NOMO-1 treated with dmso at 0.1 percent for 144 hours (cell line): ENCODE measurements around the gene KDM3B.
"Not testable (repeated sequence)": the region's sequence is repeated elsewhere in the genome, so short reads cannot be mapped to it uniquely, and the experiment has no call there.

Source experiments
- DNase-seq: peaks from one replicate; lab custom pipeline; 2025; ENCODE audit not compliant: unreplicated experiment; lab: John Stamatoyannopoulos, UW

KDM3B gene

GRCh38 chr5:138352071-138352721 lies at the start of gene KDM3B:
Gene KDM3B (plus strand): TSS chr5:138352685. CDS start chr5:138352796, 111 bp downstream.
- peak; percentile 82 for DNase-seq

DNA sequence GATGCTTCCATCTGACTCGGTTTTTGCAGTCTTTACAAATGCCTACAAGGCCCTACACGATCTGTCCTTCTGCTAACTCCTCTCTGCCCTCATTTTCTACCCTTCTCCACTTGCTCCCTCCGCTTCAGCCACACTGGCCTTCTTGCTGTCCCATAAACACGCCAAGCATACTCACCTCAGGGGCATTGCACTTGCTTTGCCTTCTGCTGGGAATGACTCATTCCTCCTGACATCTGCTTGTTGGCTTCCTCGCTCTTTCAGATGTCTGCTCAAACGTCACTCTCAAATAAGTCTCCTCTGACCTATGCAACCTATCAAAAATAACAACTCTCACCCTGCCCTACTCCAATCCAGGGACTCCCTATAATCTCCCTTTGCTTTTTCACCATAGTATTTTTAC lies 49.1 kb upstream of the KDM3B start:
- DNase-seq, result no peak

- DNase-seq, result no peak
These were observed 46.7 kb upstream of the KDM3B start for GRCh38 chr5:138305797-138306196.

DNA sequence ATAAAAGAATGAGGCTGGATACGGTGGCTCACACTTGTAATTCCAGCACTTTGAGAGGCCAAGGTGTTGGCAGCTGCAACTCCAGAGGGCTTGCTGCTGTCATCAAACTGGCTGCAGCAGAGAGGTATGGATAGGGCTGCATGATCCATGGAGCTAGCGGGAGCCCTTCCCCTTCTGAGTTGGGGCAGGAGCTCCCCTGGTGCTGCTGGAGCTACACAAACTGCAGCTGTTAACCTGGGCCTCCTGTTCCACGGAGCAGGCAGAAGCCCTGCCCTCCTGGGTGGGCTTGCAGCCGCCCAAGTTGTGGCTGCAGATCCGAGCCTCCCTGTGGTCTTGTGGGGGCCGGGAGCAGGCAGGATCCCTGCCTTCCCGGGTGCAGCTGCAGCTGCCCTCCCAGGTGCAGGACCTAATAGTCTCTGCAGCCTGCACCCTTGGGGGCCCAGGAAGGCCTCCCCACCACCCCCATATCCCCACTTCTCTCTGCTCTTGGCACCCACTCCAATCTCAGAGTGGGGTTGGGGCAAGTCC lies 36.7 kb upstream of the KDM3B start:
- no peak for DNase-seq

DNA sequence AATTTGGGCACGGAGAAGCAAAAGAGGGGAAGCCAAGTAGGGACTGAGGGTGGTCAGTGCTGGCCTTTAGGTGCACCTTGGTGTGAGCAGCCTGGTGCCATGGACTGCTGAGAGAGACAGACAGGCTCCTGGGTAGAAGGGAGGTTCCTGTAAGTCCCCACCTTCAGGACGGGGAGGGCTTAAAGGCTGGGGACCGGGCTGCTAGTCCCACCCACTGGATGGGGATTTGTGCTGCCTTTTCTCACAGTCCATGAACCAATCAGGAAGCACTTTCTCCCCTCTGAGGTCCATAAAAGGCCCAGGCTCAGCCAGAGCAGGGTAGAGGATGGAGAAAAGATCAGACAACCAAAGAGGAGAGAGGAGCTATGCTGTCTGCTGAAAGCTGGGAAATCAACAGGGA lies 36.1 kb upstream of the KDM3B start:
- DNase-seq, result no peak

DNA sequence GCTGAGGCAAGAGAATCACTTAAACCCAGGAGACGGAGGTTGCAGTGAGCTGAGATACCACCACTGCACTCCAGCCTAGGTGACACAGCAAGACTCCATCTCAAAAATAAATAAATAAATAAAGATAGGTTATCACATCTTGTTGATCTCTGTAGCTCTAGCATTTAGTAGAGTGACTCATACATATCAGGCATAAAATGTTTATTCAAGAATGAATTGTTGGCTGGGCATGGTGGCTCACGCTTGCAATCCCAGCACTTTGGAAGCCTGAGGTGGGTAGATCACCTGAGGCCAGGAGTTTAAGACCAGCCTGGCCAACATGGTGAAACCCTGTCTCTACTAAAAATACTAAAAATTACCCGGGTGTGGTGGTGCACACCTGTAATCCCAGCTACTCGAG lies 34.3 kb upstream of the KDM3B start:
- not testable (repeated sequence) for DNase-seq

- no peak for DNase-seq
These were observed 21.6 kb upstream of the KDM3B start for GRCh38 chr5:138330813-138331448.

DNA sequence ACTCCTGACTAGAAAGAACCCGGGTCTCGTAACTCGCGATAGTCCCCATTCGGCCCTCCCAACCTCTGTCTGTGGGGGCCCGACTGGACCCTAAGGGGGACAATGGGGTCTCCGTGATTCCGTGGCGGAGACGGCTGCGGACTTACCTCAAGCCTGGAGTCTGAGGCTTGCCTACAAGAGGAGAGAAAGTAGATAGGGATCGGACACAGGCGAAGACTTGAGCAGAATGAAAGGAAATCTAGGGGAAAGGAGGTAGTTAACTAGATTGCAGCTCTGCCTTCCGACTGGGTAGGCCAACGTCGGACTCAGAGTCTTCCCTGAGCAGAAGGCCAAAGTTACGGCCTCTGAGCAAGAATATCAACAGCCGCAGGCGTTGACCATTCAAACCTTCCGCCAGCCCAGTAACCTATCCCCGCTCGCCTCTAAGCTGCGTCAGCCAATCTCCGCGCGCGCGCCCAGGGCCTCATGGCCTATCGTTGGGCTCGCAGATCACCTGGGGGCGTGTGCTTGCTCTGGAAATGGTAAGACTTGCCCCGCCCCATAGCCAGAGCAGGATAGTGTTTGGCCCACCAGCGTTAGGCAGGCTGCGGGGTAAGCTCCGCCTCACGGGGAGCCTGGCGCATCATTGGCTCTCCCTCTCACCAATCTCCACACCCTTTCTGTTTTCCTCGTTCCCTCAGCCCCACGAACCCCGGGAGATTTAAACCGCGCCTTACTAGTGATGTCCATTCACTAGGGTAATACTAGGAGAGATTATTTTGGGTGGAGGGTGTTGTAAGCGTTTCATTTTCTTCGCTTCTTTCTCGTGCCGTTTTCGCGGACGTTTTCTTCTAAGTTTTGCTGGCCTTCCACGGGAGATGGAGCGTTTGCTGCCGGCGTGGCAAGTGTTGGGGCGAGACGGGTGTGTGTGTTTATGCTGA lies 20.8 kb upstream of the KDM3B start, which contains the start of gene CDC25C:
Gene CDC25C (minus strand): TSS at position 356 of the 920 bp plus-strand sequence. CDS start 624 bp downstream, outside the sequence.
- DNase-seq, result peak; percentile 99

- DNase-seq, result no peak
These were observed 17.5 kb upstream of the KDM3B start for GRCh38 chr5:138334867-138335447.

GRCh38 chr5:138336952-138337684 lies 15.4 kb upstream of the KDM3B start:
- peak; percentile 79 for DNase-seq

DNA sequence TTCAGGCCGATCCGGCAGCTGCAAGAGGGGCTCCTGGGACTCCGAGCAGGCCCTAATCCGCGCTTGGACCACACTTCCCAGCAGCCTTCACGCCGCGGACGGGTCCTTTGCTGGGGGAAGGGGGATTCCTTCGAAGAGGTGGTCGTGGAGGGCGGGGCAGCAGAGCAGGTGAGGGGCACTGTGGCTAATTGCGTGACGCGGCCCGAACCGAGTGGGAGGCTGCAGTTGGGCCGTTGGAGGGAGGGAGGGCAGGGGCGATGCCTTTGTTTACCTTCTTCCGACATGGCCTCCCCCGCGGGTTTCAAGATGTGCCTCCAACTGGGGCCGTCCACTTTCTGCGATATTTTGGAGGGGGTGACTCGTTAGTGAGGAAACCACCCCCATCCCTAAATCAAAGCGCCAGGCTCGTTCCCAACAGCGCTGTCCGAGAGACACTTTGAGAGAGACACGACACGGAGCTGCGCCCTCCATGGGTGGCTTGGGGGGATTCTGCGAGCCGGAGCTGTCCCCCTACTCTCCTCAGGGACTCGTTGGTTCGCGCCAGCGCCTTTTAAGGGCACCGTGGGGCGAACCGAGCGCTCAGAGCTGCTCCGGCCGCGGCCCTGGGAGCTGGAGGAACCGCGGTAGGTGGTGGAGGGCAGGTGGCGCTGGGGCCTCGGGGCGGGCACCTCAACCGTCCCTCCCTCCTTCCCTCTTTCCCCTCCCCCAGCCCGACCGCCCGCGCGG lies 14.6 kb upstream of the KDM3B start, which contains the start of gene FAM53C:
Gene FAM53C (plus strand): TSS at position 582 of the 726 bp plus-strand sequence. CDS start 3,070 bp downstream, outside the sequence.
- DNase-seq, result peak; percentile 91

- no peak for DNase-seq
These were observed 13.9 kb upstream of the KDM3B start for GRCh38 chr5:138338411-138339090.

DNA sequence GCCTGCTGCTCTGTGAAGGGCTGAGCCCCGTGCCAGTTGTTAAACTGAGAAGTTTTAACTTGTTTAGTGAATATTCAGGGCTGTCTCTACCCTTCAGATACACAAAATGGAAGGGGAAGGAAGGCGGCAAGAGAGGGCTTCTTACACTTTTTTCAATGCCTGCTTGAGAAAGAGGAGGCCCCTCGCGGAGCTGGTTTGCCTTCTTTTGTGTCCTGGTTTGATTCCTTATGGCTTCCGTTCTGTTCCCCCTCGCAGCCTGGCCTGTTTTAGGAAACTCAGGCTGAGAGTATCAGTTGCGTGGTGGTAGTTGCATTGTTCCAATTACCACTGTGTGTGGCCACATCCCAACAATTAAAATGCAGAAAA lies 13.4 kb upstream of the KDM3B start:
- no peak for DNase-seq

DNA sequence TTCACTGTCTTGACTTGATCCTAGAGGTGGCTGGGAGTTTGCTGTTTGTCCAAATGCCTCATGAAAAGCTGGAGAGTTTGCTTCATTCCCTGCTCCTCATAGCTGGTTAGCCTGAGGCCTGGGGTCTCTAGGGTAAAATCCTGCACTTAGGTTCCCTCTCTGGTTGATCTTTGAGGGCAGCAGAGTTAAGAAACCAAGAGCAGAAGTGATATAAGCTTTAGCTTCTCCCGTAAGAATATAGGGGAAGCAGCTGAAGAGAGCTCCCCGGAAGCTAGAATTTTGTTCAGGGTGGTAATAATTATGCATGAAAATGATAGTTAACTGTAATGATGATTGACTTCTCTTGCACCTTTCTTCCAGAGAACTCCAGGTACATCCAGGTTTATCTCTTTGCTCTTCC lies 13.0 kb upstream of the KDM3B start:
- no peak for DNase-seq

GRCh38 chr5:138340008-138340407 lies 12.5 kb upstream of the KDM3B start:
- DNase-seq, result no peak

- no peak for DNase-seq
These were observed 7.4 kb upstream of the KDM3B start for GRCh38 chr5:138344887-138345622.

GRCh38 chr5:138346889-138347288 lies 5.6 kb upstream of the KDM3B start:
- no peak for DNase-seq

DNA sequence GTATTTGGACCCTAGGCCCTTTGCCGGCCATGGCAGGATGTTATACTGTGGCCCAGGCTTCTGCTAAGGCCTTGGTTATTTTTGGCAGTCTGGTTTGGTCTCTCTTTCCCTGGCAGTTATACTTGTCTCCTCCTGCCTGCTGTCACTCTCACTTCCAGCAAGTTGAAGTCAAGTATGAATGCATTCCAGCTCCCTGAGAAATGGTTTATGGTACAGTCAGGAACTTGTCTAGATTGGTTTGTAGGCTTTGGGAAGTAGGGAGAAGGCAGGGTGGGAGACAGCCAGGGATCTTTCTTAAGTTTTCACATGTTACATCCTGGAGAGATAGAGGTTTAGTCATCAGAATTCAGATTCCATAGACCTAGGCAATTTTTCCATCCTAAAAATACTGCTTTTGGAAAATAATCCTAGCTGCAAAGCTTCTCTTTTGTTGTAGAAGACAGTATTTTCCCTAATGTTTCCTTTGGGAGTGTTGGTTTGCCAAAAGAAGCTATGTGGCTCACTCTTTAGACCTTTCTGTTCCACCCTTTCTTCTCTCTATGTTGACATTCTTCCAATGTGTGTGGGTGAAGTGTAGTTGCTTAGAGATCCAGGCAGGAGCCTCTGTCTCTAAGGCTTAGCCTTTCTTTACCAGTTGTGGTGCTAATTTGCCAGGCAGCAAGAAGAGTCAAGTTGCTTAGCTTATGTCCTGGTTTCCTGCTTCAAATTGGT lies 2.5 kb upstream of the KDM3B start:
- no peak for DNase-seq
